ENCODE results near the gene FUT2.

- TF ChIP-seq CTCF (IDR thresholded peaks at IDR 0.05) (no peak), POLR2A (IDR thresholded peaks at IDR 0.05) (no peak)
Observed at GRCh38 chr19:48718711-48719231, 23.0 kb downstream of the FUT2 start.
